Esophagus squamous epithelium (tissue), 5 donors: ENCODE data around the gene PCYT1A. TPM values are rescaled to one million over a fixed set of nuclear protein-coding genes. Genes with fewer than 3 reads are reported as not detected.

Experiments used
- DNase-seq: peaks from one replicate; lab custom pipeline; 2025; lab: John Stamatoyannopoulos, UW
- H3K27ac ChIP-seq, 4 donors: fragments of 200-600 bp; sonication (generic); one replicate each; pipeline ENCODE4 v1.5.1; 2016 to 2019; ENCODE audit warnings: mild to moderate bottlenecking in 1 of 4
- H3K27me3 ChIP-seq, 4 donors: fragments of 200-600 bp; sonication (generic); 1 replicate in 3 of 4; 2 replicates in 1 of 4; pipeline versions ENCODE4 v1.5.1 to v1.6.0; 2017 to 2021; ENCODE audit warnings: antibody characterized with exemption in 1 of 4
- H3K36me3 ChIP-seq, 3 donors: fragments of 200-600 bp; sonication (generic); one replicate each; pipeline ENCODE4 v1.5.1; 2016 to 2019
- H3K4me1 ChIP-seq, 3 donors: fragments of 200-600 bp; sonication (generic); one replicate each; pipeline ENCODE4 v1.5.1; 2017 to 2019
- H3K4me3 ChIP-seq, 4 donors: fragments of 200-600 bp; sonication (generic); 1 replicate in 3 of 4; 2 replicates in 1 of 4; pipeline ENCODE4 v1.5.1; 2016 to 2019; ENCODE audit warnings: mild to moderate bottlenecking in 2 of 4, moderate library complexity in 1 of 4
- H3K9me3 ChIP-seq, 3 donors: fragments of 200-600 bp; sonication (generic); one replicate each; pipeline ENCODE4 v1.5.1; 2016 to 2019
- CTCF ChIP-seq, 6 experiments: fragments of 450-650 bp in 4 of 6; fragments of 200-600 bp in 2 of 6; sonication (generic) in 2 of 6; IDR thresholded peaks; one replicate each; pipeline ENCODE4 v1.5.1; 2016 to 2019; ENCODE audit warnings: antibody characterized with exemption in 6 of 6, mild to moderate bottlenecking in 4 of 6, moderate library complexity in 4 of 6
- POLR2A ChIP-seq, 4 donors: fragments of 450-650 bp; IDR thresholded peaks; one replicate each; pipeline ENCODE4 v1.6.1; 2017; ENCODE audit warnings: antibody characterized with exemption in 4 of 4, mild to moderate bottlenecking in 4 of 4, moderate library complexity in 3 of 4
- WGBS, 2 donors: methylation state at CpG; one replicate each; pipeline ENCODE4 v1.1.5; 2018; 5-methylcytosine and 5-hydroxymethylcytosine counted together
- intact Hi-C: fragments of 100-400 bp; cut with DNase I; formaldehyde crosslinking; loops from one replicate; pipeline ENCODE4 v1.15.0; 2022
- total RNA-seq, 4 donors: library from RNA; depleted of rRNA; stranded (reverse); fragments of >200 nt; gene quantifications; one replicate each; pipeline ENCODE4 v1.1.0, GENCODE V29; 2016
- donor health status: DM: yes; HTN: yes; CAD: no.

PCYT1A gene
- total RNA-seq, 4 donors from 2014 or later: 62.9 to 104 (median 91.7) TPM

GRCh38 chr3:196225086-196225485, 62.4 kb downstream of the PCYT1A start:
- H3K4me1 ChIP-seq: peaks cover 0 to 5% (median 3%) of the 10 kb centered on the region in 3 donors
- H3K9me3 ChIP-seq: no peaks in the 10 kb centered on the region
- intact Hi-C loops: no loop called here
- no peaks in the 10 kb centered on the region for H3K27me3 ChIP-seq
- no peak for TF ChIP-seq CTCF (IDR thresholded peaks at IDR 0.05)
- H3K27ac ChIP-seq: no peak overlapping the region
- no peak overlapping the region for H3K4me3 ChIP-seq
- no peak for DNase-seq
- 84 to 95% methylated on average over 5 to 10 of the region's 10 CpGs for WGBS, 2 donors
- no peaks in the 10 kb centered on the region for H3K36me3 ChIP-seq

GRCh38 chr3:196222876-196223595, 64.5 kb downstream of the PCYT1A start:
- H3K27ac ChIP-seq: no peak overlapping the region
- no peaks in the 10 kb centered on the region for H3K36me3 ChIP-seq
- no peak overlapping the region for H3K4me3 ChIP-seq
- intact Hi-C loops: no loop called here
- TF ChIP-seq POLR2A (IDR thresholded peaks at IDR 0.05) (no peak), CTCF (IDR thresholded peaks at IDR 0.05) (no peak)
- WGBS, 2 donors: 51 to 59% methylated on average over 19 of the region's 19 CpGs
- no peaks in the 10 kb centered on the region for H3K9me3 ChIP-seq
- no peaks in the 10 kb centered on the region for H3K27me3 ChIP-seq
- H3K4me1 ChIP-seq: peaks cover 4 to 23% (median 19%) of the 10 kb centered on the region in 3 donors
- no peak for DNase-seq

GRCh38 chr3:196220991-196221390, 66.5 kb downstream of the PCYT1A start:
- Histone ChIP-seq H3K4me3 (no peak overlapping the region), H3K27me3 (peaks cover 0 to 13% (median 0%) of the 10 kb centered on the region in 4 donors), H3K4me1 (peaks cover 10 to 35% (median 22%) of the 10 kb centered on the region in 3 donors), H3K27ac (no peak overlapping the region), H3K9me3 (no peaks in the 10 kb centered on the region), H3K36me3 (no peaks in the 10 kb centered on the region)
- TF ChIP-seq CTCF (IDR thresholded peaks at IDR 0.05) (no peak), POLR2A (IDR thresholded peaks at IDR 0.05) (no peak)
- 70 to 89% methylated on average over 7 of the region's 7 CpGs for WGBS, 2 donors
- no peak for DNase-seq
- intact Hi-C loops: no loop called here

- 42 to 53% methylated on average over 8 to 10 of the region's 10 CpGs for WGBS, 2 donors
- peak overlapping the region in 2 of 4 donors; percentile 22 to 29 for H3K27ac ChIP-seq
- intact Hi-C loops: no loop called here
- DNase-seq: no peak
- TF ChIP-seq CTCF (IDR thresholded peaks at IDR 0.05) (no peak), POLR2A (IDR thresholded peaks at IDR 0.05) (no peak)
- H3K4me1 ChIP-seq: peaks cover 10 to 38% (median 22%) of the 10 kb centered on the region in 3 donors
- H3K9me3 ChIP-seq: no peaks in the 10 kb centered on the region
- H3K27me3 ChIP-seq: peaks cover 0 to 16% (median 0%) of the 10 kb centered on the region in 4 donors
- H3K4me3 ChIP-seq: no peak overlapping the region
- no peaks in the 10 kb centered on the region for H3K36me3 ChIP-seq
These were observed 66.9 kb downstream of the PCYT1A start for GRCh38 chr3:196220587-196220986.

GRCh38 chr3:196219970-196220311, 67.6 kb downstream of the PCYT1A start:
- intact Hi-C loops: no loop called here
- Histone ChIP-seq H3K36me3 (no peaks in the 10 kb centered on the region), H3K27ac (peak overlapping the region in 1 of 4 donors; percentile 22), H3K4me3 (peak overlapping the region in 1 of 4 donors; percentile 50), H3K4me1 (peaks cover 10 to 38% (median 22%) of the 10 kb centered on the region in 3 donors), H3K9me3 (no peaks in the 10 kb centered on the region), H3K27me3 (peaks cover 0 to 22% (median 0%) of the 10 kb centered on the region in 4 donors)
- 76 to 82% methylated on average over 16 to 19 of the region's 19 CpGs for WGBS, 2 donors
- TF ChIP-seq CTCF (IDR thresholded peaks at IDR 0.05) (no peak), POLR2A (IDR thresholded peaks at IDR 0.05) (no peak)
- DNase-seq: no peak
